Measurements from ENCODE around the gene PHF12.
"Not testable (repeated sequence)": the region's sequence is repeated elsewhere in the genome, so short reads cannot be mapped to it uniquely, and the experiment has no call there.

PHF12 gene

GRCh38 chr17:28935744-28936460 lies 15.4 kb downstream of the PHF12 start:
- H3K4me3 ChIP-seq (ENCODE audit: low read length) = no peak overlapping the region
- no peak for DNase-seq (ENCODE audit: low read depth)
- no peak for TF ChIP-seq CTCF (IDR thresholded peaks at IDR 0.05; ENCODE audit: insufficient read depth, low read depth, low read length, missing control alignments)

- not testable (repeated sequence) for H3K4me3 ChIP-seq (ENCODE audit: low read length); DNase-seq (ENCODE audit: low read depth)
Measured at GRCh38 chr17:28934508-28934907, 16.8 kb downstream of the PHF12 start.

- no peak for DNase-seq (ENCODE audit: low read depth)
- TF ChIP-seq CTCF (IDR thresholded peaks at IDR 0.05; ENCODE audit: insufficient read depth, low read depth, low read length, missing control alignments) = no peak
- no peak overlapping the region for H3K4me3 ChIP-seq (ENCODE audit: low read length)
Measured at GRCh38 chr17:28929787-28930186, 21.5 kb downstream of the PHF12 start.

GRCh38 chr17:28928061-28928460 lies 23.3 kb downstream of the PHF12 start:
- H3K4me3 ChIP-seq (ENCODE audit: low read length) = no peak overlapping the region
- peak; percentile 69 for DNase-seq (ENCODE audit: low read depth)
- no peak for TF ChIP-seq CTCF (IDR thresholded peaks at IDR 0.05; ENCODE audit: insufficient read depth, low read depth, low read length, missing control alignments)

GRCh38 chr17:28926786-28927185 lies 24.5 kb downstream of the PHF12 start:
- DNase-seq (ENCODE audit: low read depth) = no peak
- no peak for TF ChIP-seq CTCF (IDR thresholded peaks at IDR 0.05; ENCODE audit: insufficient read depth, low read depth, low read length, missing control alignments)
- H3K4me3 ChIP-seq (ENCODE audit: low read length) = no peak overlapping the region

- no peak for TF ChIP-seq CTCF (IDR thresholded peaks at IDR 0.05; ENCODE audit: insufficient read depth, low read depth, low read length, missing control alignments)
- DNase-seq (ENCODE audit: low read depth) = peak; percentile 20
- H3K4me3 ChIP-seq (ENCODE audit: low read length) = no peak overlapping the region
Measured at GRCh38 chr17:28926366-28926765, 25.0 kb downstream of the PHF12 start.

- H3K4me3 ChIP-seq (ENCODE audit: low read length) = no peak overlapping the region
- DNase-seq (ENCODE audit: low read depth) = peak; percentile 90
- TF ChIP-seq CTCF (IDR thresholded peaks at IDR 0.05; ENCODE audit: insufficient read depth, low read depth, low read length, missing control alignments) = no peak
Measured at GRCh38 chr17:28925912-28926365, 25.4 kb downstream of the PHF12 start.
